WTC11 (cell line): ENCODE data around the gene MGAT4A. TPM values are rescaled to one million over a fixed set of nuclear protein-coding genes. Genes with fewer than 3 reads are reported as not detected.

ENCODE experiments used
- ATAC-seq: fragments of 200-7000 bp; cut with Tn5 transposase; 2 replicates; pipeline ENCODE4 v1.10.0; 2021; ENCODE audit warnings: mild to moderate bottlenecking, moderate library complexity
- CTCF ChIA-PET: fragments of 300-600 bp; sonication (Branson Sonifier 250); formaldehyde crosslinking; loops from one replicate; lab custom pipeline; 2021; ENCODE audit warnings: antibody characterized with exemption; lab: Charles Lee
- POLR2A ChIA-PET: fragments of 350-600 bp; sonication (Branson Sonifier 250); formaldehyde crosslinking; loops from one replicate; lab custom pipeline; 2021; ENCODE audit warnings: antibody characterized with exemption; lab: Charles Lee
- DNase-seq: peaks from one replicate; pipeline ENCODE4 v3.0.0; 2021; ENCODE audit warnings: low spot score
- H3K27ac Mint-ChIP-seq: 2 replicates; pipeline ENCODE4 v1.8.0; 2021; ENCODE audit warnings: mixed read lengths
- H3K27me3 Mint-ChIP-seq: 2 replicates; pipeline ENCODE4 v1.8.0; 2021; ENCODE audit warnings: low read depth, mild to moderate bottlenecking, moderate library complexity, mixed read lengths
- H3K36me3 Mint-ChIP-seq: 2 replicates; pipeline ENCODE4 v1.8.0; 2021; ENCODE audit warnings: mixed read lengths
- H3K4me1 Mint-ChIP-seq: 2 replicates; pipeline ENCODE4 v1.8.0; 2022; ENCODE audit warnings: mixed read lengths
- H3K4me3 Mint-ChIP-seq: 2 replicates; pipeline ENCODE4 v1.8.0; 2021; ENCODE audit warnings: mild to moderate bottlenecking, moderate library complexity, mixed read lengths
- H3K9me3 Mint-ChIP-seq: 2 replicates; pipeline ENCODE4 v1.8.0; 2021; ENCODE audit warnings: mixed read lengths
- CREB1 ChIP-seq: sonication (generic); formaldehyde crosslinking; IDR thresholded peaks from 2 replicates; pipeline ENCODE4 v1.8.0; 2023; ENCODE audit warnings: mild to moderate bottlenecking, missing genetic modification reagents
- ESRRA ChIP-seq: sonication (generic); formaldehyde crosslinking; IDR thresholded peaks from 2 replicates; pipeline ENCODE4 v1.8.1; 2022; ENCODE audit warnings: mild to moderate bottlenecking, missing genetic modification reagents, borderline replicate concordance
- FOXJ3 ChIP-seq: sonication (generic); formaldehyde crosslinking; IDR thresholded peaks from 2 replicates; pipeline ENCODE4 v1.9.0; 2021; ENCODE audit warnings: missing genetic modification reagents, mild to moderate bottlenecking, borderline replicate concordance
- FOXP1 ChIP-seq: sonication (generic); formaldehyde crosslinking; IDR thresholded peaks from 2 replicates; pipeline ENCODE4 v1.8.0; 2022; ENCODE audit warnings: missing genetic modification reagents, mild to moderate bottlenecking, moderate library complexity, borderline replicate concordance
- GABPB1 ChIP-seq: sonication (generic); formaldehyde crosslinking; IDR thresholded peaks from 2 replicates; pipeline ENCODE4 v1.8.1; 2023; ENCODE audit warnings: mild to moderate bottlenecking, missing genetic modification reagents
- JUN ChIP-seq: sonication (generic); formaldehyde crosslinking; IDR thresholded peaks from 2 replicates; pipeline ENCODE4 v1.8.0; 2023; ENCODE audit warnings: mild to moderate bottlenecking, missing genetic modification reagents
- NFYB ChIP-seq: sonication (generic); formaldehyde crosslinking; conservative IDR thresholded peaks from 2 replicates; pipeline ENCODE4 v1.8.0; 2022; ENCODE audit warnings: low read depth, missing genetic modification reagents
- NR1H2 ChIP-seq: sonication (generic); formaldehyde crosslinking; IDR thresholded peaks from 2 replicates; pipeline ENCODE4 v1.9.0; 2021; ENCODE audit warnings: mild to moderate bottlenecking, moderate library complexity, missing genetic modification reagents
- OVOL2 ChIP-seq: fragments of 250-450 bp; sonication (Bioruptor Pico); IDR thresholded peaks from 2 replicates; pipeline ENCODE4 v1.9.0; 2021; ENCODE audit warnings: mild to moderate bottlenecking, borderline replicate concordance
- PRRX2 ChIP-seq: fragments of 250-450 bp; sonication (Bioruptor Pico); IDR thresholded peaks from 2 replicates; pipeline ENCODE4 v1.8.0; 2021; ENCODE audit warnings: mild to moderate bottlenecking
- ZNF138 ChIP-seq: sonication (generic); formaldehyde crosslinking; conservative IDR thresholded peaks from 2 replicates; pipeline ENCODE4 v1.8.1; 2022; ENCODE audit warnings: mild to moderate bottlenecking, moderate library complexity, missing genetic modification reagents
- ZNF219 ChIP-seq: sonication (generic); formaldehyde crosslinking; IDR thresholded peaks from 2 replicates; pipeline ENCODE4 v1.8.0; 2023; ENCODE audit warnings: missing genetic modification reagents, mild to moderate bottlenecking, borderline replicate concordance
- ZNF232 ChIP-seq: sonication (generic); formaldehyde crosslinking; IDR thresholded peaks from 2 replicates; pipeline ENCODE4 v1.8.0; 2022; ENCODE audit warnings: mild to moderate bottlenecking, missing genetic modification reagents
- ZNF396 ChIP-seq: fragments of 250-450 bp; sonication (Bioruptor Pico); IDR thresholded peaks from 2 replicates; pipeline ENCODE4 v1.8.0; 2021; ENCODE audit warnings: mild to moderate bottlenecking, moderate library complexity, borderline replicate concordance
- ZNF423 ChIP-seq: fragments of 250-450 bp; sonication (Bioruptor Pico); IDR thresholded peaks from 2 replicates; pipeline ENCODE4 v2.1.2; 2022; ENCODE audit warnings: mild to moderate bottlenecking, moderate library complexity
- ZNF671 ChIP-seq: fragments of 250-450 bp; sonication (Bioruptor Pico); IDR thresholded peaks from 2 replicates; pipeline ENCODE4 v1.8.0; 2021; ENCODE audit warnings: mild to moderate bottlenecking
- total RNA-seq: library from RNA; stranded (reverse); gene quantifications from 3 replicates; pipeline ENCODE4 v1.2.3, GENCODE V29; 2021
- TF ChIP-seq, protein P1 (sequence below): sonication (generic); formaldehyde crosslinking; IDR thresholded peaks from 2 replicates; pipeline ENCODE4 v1.8.0; 2023; ENCODE audit warnings: missing genetic modification reagents, mild to moderate bottlenecking, borderline replicate concordance
- TF ChIP-seq, protein P2 (sequence below): sonication (generic); formaldehyde crosslinking; IDR thresholded peaks from 2 replicates; pipeline ENCODE4 v1.8.1; 2023; ENCODE audit warnings: mild to moderate bottlenecking, missing genetic modification reagents
- TF ChIP-seq, protein P3 (sequence below): sonication (generic); formaldehyde crosslinking; IDR thresholded peaks from 2 replicates; pipeline ENCODE4 v1.8.0; 2023; ENCODE audit warnings: missing genetic modification reagents
- TF ChIP-seq, protein P4 (sequence below): fragments of 250-450 bp; sonication (Bioruptor Pico); IDR thresholded peaks from 2 replicates; pipeline ENCODE4 v2.1.2; 2022; ENCODE audit warnings: mild to moderate bottlenecking, moderate library complexity

The MGAT4A gene
- total RNA-seq, 1 experiment from 2014 or later: 6.7 TPM

DNA sequence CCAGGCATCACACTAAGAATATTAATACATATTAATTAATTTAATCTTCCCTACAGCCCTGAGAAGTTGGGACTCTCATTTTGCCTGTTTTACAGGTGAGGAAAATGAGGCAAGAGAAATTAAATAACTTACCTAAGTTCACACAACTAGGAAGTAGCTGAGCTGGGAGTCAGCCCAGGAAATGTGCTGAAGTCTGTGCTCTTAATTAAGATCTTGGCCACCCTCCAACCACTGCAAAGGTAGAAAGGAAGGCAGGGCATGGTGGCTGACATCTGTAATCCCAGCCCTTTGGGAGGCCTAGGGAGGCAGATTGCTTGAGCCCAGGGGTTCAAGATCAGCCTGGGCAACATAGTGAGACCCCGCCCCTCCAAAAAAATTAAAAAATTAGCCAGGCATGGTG, 12.9 kb upstream of the MGAT4A start (continued):
- no peak for TF ChIP-seq NR1H2 (CRISPR knock-in tag)
- TF ChIP-seq JUN (CRISPR knock-in tag): no peak
- TF ChIP-seq FOXJ3 (CRISPR knock-in tag): no peak
- no peak for TF ChIP-seq NFYB
- no peak for TF ChIP-seq ZNF671
- no peak for TF ChIP-seq OVOL2 (CRISPR knock-in tag)
- no peak for TF ChIP-seq ZNF396 (CRISPR knock-in tag)
- no peak for TF ChIP-seq GABPB1 (CRISPR knock-in tag)
- no peak for TF ChIP-seq ZNF219 (CRISPR knock-in tag)
- TF ChIP-seq PRRX2 (CRISPR knock-in tag): no peak
- no peak for TF ChIP-seq ZNF423 (CRISPR knock-in tag)
- TF ChIP-seq, all 79 proteins: peak for 0

DNA sequence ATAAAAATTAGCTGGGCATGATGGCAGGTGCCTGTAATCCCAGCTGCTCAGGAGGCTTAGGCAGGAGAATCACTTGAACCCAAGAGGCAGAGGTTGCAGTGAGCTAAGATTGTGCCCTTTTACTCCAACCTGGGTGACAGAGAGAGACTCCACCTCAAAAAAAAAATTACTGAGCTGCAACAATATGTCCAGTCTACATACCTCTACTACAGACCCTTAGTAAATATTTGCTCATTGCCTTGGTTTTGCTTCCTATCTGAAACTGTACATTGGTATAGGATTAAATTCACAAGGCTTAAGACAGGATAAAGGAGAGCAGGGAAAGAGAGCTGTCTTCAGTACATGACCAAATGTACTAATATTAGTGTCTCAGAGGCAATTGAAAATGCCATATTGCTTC, 8.1 kb upstream of the MGAT4A start:
- H3K4me1 Mint-ChIP-seq: peaks cover 2% of the 10 kb centered on the region; the same call in 1 of the 2 replicates
- no peak for ATAC-seq
- POLR2A ChIA-PET: no interaction called here
- H3K4me3 Mint-ChIP-seq: no peak overlapping the region
- CTCF ChIA-PET: interaction anchor here (1.5 kb wide), 1 partner anchor 8 kb away, joined by 4 read pairs; the partner anchor contains the start of gene MGAT4A
- no peak for DNase-seq
- no peaks in the 10 kb centered on the region for H3K9me3 Mint-ChIP-seq
- H3K27ac Mint-ChIP-seq: no peak overlapping the region
- peaks cover 6% of the 10 kb centered on the region for H3K27me3 Mint-ChIP-seq
- H3K36me3 Mint-ChIP-seq: no peaks in the 10 kb centered on the region
- TF ChIP-seq FOXP1 (CRISPR knock-in tag) (no peak), ZNF219 (CRISPR knock-in tag) (no peak), ZNF232 (CRISPR knock-in tag) (no peak), ESRRA (CRISPR knock-in tag) (no peak), ZNF138 (CRISPR knock-in tag) (no peak), CREB1 (CRISPR knock-in tag) (no peak)
- TF ChIP-seq, protein P1, sequence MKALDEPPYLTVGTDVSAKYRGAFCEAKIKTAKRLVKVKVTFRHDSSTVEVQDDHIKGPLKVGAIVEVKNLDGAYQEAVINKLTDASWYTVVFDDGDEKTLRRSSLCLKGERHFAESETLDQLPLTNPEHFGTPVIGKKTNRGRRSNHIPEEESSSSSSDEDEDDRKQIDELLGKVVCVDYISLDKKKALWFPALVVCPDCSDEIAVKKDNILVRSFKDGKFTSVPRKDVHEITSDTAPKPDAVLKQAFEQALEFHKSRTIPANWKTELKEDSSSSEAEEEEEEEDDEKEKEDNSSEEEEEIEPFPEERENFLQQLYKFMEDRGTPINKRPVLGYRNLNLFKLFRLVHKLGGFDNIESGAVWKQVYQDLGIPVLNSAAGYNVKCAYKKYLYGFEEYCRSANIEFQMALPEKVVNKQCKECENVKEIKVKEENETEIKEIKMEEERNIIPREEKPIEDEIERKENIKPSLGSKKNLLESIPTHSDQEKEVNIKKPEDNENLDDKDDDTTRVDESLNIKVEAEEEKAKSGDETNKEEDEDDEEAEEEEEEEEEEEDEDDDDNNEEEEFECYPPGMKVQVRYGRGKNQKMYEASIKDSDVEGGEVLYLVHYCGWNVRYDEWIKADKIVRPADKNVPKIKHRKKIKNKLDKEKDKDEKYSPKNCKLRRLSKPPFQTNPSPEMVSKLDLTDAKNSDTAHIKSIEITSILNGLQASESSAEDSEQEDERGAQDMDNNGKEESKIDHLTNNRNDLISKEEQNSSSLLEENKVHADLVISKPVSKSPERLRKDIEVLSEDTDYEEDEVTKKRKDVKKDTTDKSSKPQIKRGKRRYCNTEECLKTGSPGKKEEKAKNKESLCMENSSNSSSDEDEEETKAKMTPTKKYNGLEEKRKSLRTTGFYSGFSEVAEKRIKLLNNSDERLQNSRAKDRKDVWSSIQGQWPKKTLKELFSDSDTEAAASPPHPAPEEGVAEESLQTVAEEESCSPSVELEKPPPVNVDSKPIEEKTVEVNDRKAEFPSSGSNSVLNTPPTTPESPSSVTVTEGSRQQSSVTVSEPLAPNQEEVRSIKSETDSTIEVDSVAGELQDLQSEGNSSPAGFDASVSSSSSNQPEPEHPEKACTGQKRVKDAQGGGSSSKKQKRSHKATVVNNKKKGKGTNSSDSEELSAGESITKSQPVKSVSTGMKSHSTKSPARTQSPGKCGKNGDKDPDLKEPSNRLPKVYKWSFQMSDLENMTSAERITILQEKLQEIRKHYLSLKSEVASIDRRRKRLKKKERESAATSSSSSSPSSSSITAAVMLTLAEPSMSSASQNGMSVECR (CRISPR knock-in tag): no peak
- TF ChIP-seq, protein P2, sequence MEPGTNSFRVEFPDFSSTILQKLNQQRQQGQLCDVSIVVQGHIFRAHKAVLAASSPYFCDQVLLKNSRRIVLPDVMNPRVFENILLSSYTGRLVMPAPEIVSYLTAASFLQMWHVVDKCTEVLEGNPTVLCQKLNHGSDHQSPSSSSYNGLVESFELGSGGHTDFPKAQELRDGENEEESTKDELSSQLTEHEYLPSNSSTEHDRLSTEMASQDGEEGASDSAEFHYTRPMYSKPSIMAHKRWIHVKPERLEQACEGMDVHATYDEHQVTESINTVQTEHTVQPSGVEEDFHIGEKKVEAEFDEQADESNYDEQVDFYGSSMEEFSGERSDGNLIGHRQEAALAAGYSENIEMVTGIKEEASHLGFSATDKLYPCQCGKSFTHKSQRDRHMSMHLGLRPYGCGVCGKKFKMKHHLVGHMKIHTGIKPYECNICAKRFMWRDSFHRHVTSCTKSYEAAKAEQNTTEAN (CRISPR knock-in tag): no peak
- TF ChIP-seq, protein P3, sequence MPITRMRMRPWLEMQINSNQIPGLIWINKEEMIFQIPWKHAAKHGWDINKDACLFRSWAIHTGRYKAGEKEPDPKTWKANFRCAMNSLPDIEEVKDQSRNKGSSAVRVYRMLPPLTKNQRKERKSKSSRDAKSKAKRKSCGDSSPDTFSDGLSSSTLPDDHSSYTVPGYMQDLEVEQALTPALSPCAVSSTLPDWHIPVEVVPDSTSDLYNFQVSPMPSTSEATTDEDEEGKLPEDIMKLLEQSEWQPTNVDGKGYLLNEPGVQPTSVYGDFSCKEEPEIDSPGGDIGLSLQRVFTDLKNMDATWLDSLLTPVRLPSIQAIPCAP (CRISPR knock-in tag): no peak
- TF ChIP-seq, protein P4, sequence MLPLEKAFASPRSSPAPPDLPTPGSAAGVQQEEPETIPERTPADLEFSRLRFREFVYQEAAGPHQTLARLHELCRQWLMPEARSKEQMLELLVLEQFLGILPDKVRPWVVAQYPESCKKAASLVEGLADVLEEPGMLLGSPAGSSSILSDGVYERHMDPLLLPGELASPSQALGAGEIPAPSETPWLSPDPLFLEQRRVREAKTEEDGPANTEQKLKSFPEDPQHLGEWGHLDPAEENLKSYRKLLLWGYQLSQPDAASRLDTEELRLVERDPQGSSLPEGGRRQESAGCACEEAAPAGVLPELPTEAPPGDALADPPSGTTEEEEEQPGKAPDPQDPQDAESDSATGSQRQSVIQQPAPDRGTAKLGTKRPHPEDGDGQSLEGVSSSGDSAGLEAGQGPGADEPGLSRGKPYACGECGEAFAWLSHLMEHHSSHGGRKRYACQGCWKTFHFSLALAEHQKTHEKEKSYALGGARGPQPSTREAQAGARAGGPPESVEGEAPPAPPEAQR: no peak
